K562 (cell line): ENCODE data around the gene MYO1A. TPM values are rescaled to one million over a fixed set of nuclear protein-coding genes. Genes with fewer than 3 reads are reported as not detected.

ENCODE experiments used
- BHLHE40 ChIP-seq: IDR thresholded peaks from 2 replicates; pipeline ENCODE4 v1.6.1; 2011; ENCODE audit warnings: low read length, improper control_type of control experiment
- ESRRA ChIP-seq: fragments of 450-650 bp; IDR thresholded peaks from 2 replicates; pipeline ENCODE4 v1.6.1; 2014; ENCODE audit warnings: low read depth, mild to moderate bottlenecking, moderate library complexity, borderline replicate concordance
- EZH2 ChIP-seq: IDR thresholded peaks from 2 replicates; pipeline ENCODE4 v1.6.1; 2012; ENCODE audit warnings: low read depth, mild to moderate bottlenecking, inconsistent platforms, low read length, borderline replicate concordance
- KLF16 ChIP-seq: IDR thresholded peaks from 2 replicates; pipeline ENCODE4 v1.6.1; 2016; ENCODE audit warnings: antibody characterized with exemption
- MEIS2 ChIP-seq: fragments of 450-650 bp; IDR thresholded peaks from 2 replicates; pipeline ENCODE4 v1.6.1; 2014; ENCODE audit warnings: mild to moderate bottlenecking; ENCODE audit not compliant: partially characterized antibody
- NFIC ChIP-seq: fragments of 450-650 bp; IDR thresholded peaks from 2 replicates; pipeline ENCODE4 v1.6.1; 2017; ENCODE audit warnings: mild to moderate bottlenecking, inconsistent platforms
- NUFIP1 ChIP-seq: fragments of 450-650 bp; IDR thresholded peaks from 2 replicates; pipeline ENCODE4 v1.6.1; 2018; ENCODE audit not compliant: partially characterized antibody
- PCBP2 ChIP-seq: fragments of 200-400 bp; formaldehyde crosslinking; IDR thresholded peaks from 2 replicates; pipeline ENCODE4 v1.6.1; 2018; ENCODE audit warnings: low read length, low read depth, mild to moderate bottlenecking, moderate library complexity; ENCODE audit not compliant: poor library complexity, severe bottlenecking
- PPARD ChIP-seq: fragments of 250-450 bp; sonication (Bioruptor Pico); IDR thresholded peaks from 2 replicates; pipeline ENCODE4 v1.8.0; 2022; ENCODE audit warnings: inconsistent platforms, mild to moderate bottlenecking, moderate library complexity
- RAD21 ChIP-seq, 2 experiments: fragments of 250-450 bp in 1 of 2; fragments of 450-650 bp in 1 of 2; sonication (Bioruptor Pico) in 1 of 2; formaldehyde crosslinking in 1 of 2; IDR thresholded peaks in 1 of 2; conservative IDR thresholded peaks in 1 of 2; 2 replicates each; pipeline versions ENCODE4 v1.4.0 to v1.8.0; 2020 to 2022; ENCODE audit warnings: mild to moderate bottlenecking in 2 of 2, moderate library complexity in 1 of 2
- SRSF1 ChIP-seq: fragments of 200-400 bp; formaldehyde crosslinking; IDR thresholded peaks from 2 replicates; pipeline ENCODE4 v1.6.1; 2017; ENCODE audit warnings: mild to moderate bottlenecking, low read depth, low read length, moderate library complexity
- STAT5A ChIP-seq: IDR thresholded peaks from 2 replicates; pipeline ENCODE4 v1.6.1; 2012; ENCODE audit warnings: low read length, inconsistent platforms, borderline replicate concordance
- TAF15 ChIP-seq: fragments of 200-400 bp; formaldehyde crosslinking; IDR thresholded peaks from 2 replicates; pipeline ENCODE4 v1.6.1; 2017; ENCODE audit warnings: mild to moderate bottlenecking, low read depth, low read length, moderate library complexity
- ZNF766 ChIP-seq: fragments of 200-800 bp; sonication (Bioruptor generic); conservative IDR thresholded peaks from 2 replicates; pipeline ENCODE4 v1.6.1; 2016; ENCODE audit warnings: missing genetic modification characterization, missing compliant biosample characterization
- polyA plus RNA-seq, 8 experiments: library from polyadenylated mRNA; depleted of rRNA in 4 of 8; stranded (reverse) in 5 of 8; unstranded in 3 of 8; fragments of >200 nt; fragmentation: Nextera tagmentation in 2 of 8; fragmentation: Illumina TruSeq in 1 of 8; extraction: Ambion mirVana in 2 of 8; extraction: Trizol in 1 of 8; gene quantifications; 2 replicates each; pipeline versions ENCODE4 v1.2.1 to v1.2.3, GENCODE V29; 2011 to 2014; ENCODE audit warnings: inconsistent platforms in 1 of 8, missing spikeins in 1 of 8
- total RNA-seq, 7 experiments: library from RNA; depleted of rRNA in 6 of 7; stranded (reverse); fragments of >200 nt in 6 of 7; fragmentation: Illumina TruSeq in 2 of 7; extraction: Trizol in 2 of 7; gene quantifications; 2 replicates each; pipeline versions ENCODE4 v1.2.1 to v1.2.3, GENCODE V29; 2011 to 2021; ENCODE audit warnings: low replicate concordance in 1 of 7
- TF ChIP-seq, protein P1 (sequence below): fragments of 250-450 bp; sonication (Bioruptor Pico); IDR thresholded peaks from 2 replicates; pipeline ENCODE4 v1.5.0; 2022; ENCODE audit warnings: mild to moderate bottlenecking
- TF ChIP-seq, protein P2 (sequence below), 2 experiments: IDR thresholded peaks in 1 of 2; conservative IDR thresholded peaks in 1 of 2; 2 replicates each; pipeline ENCODE4 v1.6.1; 2016; ENCODE audit warnings: low read depth in 2 of 2, mild to moderate bottlenecking in 1 of 2, missing compliant biosample characterization in 1 of 2, missing genetic modification characterization in 1 of 2, moderate library complexity in 1 of 2
- TF ChIP-seq, protein P3 (sequence below): fragments of 250-450 bp; sonication (Bioruptor Pico); IDR thresholded peaks from 2 replicates; pipeline ENCODE4 v1.4.0; 2020; ENCODE audit warnings: mild to moderate bottlenecking, moderate library complexity
- TF ChIP-seq, protein P4 (sequence below): fragments of 250-450 bp; sonication (Bioruptor Pico); IDR thresholded peaks from 2 replicates; pipeline ENCODE4 v1.5.1; 2021; ENCODE audit warnings: mild to moderate bottlenecking

Gene MYO1A
- total and polyA plus RNA-seq, 9 of the 15 experiments (the other 6 are each of a cell fraction or from before 2014, with no cell fraction given) = 0.03 to 0.29 (median 0.14) TPM; not detected in 2

GRCh38 chr12:57039016-57039798 lies 10.7 kb downstream of the MYO1A start (continued):
- TF ChIP-seq SRSF1 (no peak), KLF16 (peak; percentile 79), PPARD (CRISPR knock-in tag) (no peak), BHLHE40 (peak; percentile 85), STAT5A (peak; percentile 72), TAF15 (no peak), NFIC (peak; percentile 85), MEIS2 (peak; percentile 56), ESRRA (no peak), ZNF766 (no peak), RAD21 (CRISPR knock-in tag; conservative IDR thresholded peaks at IDR 0.05 in 1 of 2, IDR thresholded peaks at IDR 0.05 in 1 of 2) (peak in 1 of 2 experiments; percentile 17; a peak in 1 of 4 replicates), PCBP2 (no peak), NUFIP1 (no peak), EZH2 (0 out of 2 replicates have a peak, but pooled peaks have one; percentile 28)
- TF ChIP-seq, protein P1, sequence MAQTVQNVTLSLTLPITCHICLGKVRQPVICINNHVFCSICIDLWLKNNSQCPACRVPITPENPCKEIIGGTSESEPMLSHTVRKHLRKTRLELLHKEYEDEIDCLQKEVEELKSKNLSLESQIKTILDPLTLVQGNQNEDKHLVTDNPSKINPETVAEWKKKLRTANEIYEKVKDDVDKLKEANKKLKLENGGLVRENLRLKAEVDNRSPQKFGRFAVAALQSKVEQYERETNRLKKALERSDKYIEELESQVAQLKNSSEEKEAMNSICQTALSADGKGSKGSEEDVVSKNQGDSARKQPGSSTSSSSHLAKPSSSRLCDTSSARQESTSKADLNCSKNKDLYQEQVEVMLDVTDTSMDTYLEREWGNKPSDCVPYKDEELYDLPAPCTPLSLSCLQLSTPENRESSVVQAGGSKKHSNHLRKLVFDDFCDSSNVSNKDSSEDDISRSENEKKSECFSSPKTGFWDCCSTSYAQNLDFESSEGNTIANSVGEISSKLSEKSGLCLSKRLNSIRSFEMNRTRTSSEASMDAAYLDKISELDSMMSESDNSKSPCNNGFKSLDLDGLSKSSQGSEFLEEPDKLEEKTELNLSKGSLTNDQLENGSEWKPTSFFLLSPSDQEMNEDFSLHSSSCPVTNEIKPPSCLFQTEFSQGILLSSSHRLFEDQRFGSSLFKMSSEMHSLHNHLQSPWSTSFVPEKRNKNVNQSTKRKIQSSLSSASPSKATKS (CRISPR knock-in tag) = no peak
- TF ChIP-seq, protein P2, sequence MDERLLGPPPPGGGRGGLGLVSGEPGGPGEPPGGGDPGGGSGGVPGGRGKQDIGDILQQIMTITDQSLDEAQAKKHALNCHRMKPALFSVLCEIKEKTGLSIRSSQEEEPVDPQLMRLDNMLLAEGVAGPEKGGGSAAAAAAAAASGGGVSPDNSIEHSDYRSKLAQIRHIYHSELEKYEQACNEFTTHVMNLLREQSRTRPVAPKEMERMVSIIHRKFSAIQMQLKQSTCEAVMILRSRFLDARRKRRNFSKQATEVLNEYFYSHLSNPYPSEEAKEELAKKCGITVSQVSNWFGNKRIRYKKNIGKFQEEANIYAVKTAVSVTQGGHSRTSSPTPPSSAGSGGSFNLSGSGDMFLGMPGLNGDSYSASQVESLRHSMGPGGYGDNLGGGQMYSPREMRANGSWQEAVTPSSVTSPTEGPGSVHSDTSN (CRISPR knock-in tag; IDR thresholded peaks at IDR 0.05; ENCODE audit: low read depth) = no peak
- TF ChIP-seq, protein P2 (tag; conservative IDR thresholded peaks at IDR 0.05; ENCODE audit: low read depth) = peak; percentile 31; the same call in 1 of the 2 replicates
- TF ChIP-seq, protein P3, sequence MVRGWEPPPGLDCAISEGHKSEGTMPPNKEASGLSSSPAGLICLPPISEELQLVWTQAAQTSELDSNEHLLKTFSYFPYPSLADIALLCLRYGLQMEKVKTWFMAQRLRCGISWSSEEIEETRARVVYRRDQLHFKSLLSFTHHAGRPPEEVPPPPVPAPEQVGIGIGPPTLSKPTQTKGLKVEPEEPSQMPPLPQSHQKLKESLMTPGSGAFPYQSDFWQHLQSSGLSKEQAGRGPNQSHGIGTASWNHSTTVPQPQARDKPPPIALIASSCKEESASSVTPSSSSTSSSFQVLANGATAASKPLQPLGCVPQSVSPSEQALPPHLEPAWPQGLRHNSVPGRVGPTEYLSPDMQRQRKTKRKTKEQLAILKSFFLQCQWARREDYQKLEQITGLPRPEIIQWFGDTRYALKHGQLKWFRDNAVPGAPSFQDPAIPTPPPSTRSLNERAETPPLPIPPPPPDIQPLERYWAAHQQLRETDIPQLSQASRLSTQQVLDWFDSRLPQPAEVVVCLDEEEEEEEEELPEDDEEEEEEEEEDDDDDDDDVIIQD (CRISPR knock-in tag) = no peak
- TF ChIP-seq, protein P4, sequence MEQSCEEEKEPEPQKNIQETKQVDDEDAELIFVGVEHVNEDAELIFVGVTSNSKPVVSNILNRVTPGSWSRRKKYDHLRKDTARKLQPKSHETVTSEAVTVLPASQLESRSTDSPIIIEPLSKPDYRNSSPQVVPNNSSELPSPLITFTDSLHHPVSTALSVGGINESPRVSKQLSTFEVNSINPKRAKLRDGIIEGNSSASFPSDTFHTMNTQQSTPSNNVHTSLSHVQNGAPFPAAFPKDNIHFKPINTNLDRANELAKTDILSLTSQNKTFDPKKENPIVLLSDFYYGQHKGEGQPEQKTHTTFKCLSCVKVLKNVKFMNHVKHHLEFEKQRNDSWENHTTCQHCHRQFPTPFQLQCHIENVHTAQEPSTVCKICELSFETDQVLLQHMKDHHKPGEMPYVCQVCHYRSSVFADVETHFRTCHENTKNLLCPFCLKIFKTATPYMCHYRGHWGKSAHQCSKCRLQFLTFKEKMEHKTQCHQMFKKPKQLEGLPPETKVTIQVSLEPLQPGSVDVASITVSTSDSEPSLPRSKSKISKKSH = no peak
